Measurements from ENCODE around the gene TNS3. TPM values are rescaled to one million over a fixed set of nuclear protein-coding genes. Genes with fewer than 3 reads are reported as not detected.
"Not testable (repeated sequence)": the region's sequence is repeated elsewhere in the genome, so short reads cannot be mapped to it uniquely, and the experiment has no call there.

Gene TNS3
- total RNA-seq, 1 donor from 2014 or later: 120 TPM

- DNase-seq (ENCODE audit: low spot score, unreplicated experiment): no peak
- Mint-ChIP-seq H3K4me1 (ENCODE audit: low read depth) (peaks cover 10% of the 10 kb centered on the region), H3K4me3 (ENCODE audit: low read depth) (no peak overlapping the region), H3K27ac (peak overlapping the region; percentile 94), H3K27me3 (no peaks in the 10 kb centered on the region), H3K36me3 (ENCODE audit: insufficient read depth) (peaks cover 18% of the 10 kb centered on the region), H3K9me3 (ENCODE audit: low read depth) (peaks cover 14% of the 10 kb centered on the region)
- TF ChIP-seq, protein P1, sequence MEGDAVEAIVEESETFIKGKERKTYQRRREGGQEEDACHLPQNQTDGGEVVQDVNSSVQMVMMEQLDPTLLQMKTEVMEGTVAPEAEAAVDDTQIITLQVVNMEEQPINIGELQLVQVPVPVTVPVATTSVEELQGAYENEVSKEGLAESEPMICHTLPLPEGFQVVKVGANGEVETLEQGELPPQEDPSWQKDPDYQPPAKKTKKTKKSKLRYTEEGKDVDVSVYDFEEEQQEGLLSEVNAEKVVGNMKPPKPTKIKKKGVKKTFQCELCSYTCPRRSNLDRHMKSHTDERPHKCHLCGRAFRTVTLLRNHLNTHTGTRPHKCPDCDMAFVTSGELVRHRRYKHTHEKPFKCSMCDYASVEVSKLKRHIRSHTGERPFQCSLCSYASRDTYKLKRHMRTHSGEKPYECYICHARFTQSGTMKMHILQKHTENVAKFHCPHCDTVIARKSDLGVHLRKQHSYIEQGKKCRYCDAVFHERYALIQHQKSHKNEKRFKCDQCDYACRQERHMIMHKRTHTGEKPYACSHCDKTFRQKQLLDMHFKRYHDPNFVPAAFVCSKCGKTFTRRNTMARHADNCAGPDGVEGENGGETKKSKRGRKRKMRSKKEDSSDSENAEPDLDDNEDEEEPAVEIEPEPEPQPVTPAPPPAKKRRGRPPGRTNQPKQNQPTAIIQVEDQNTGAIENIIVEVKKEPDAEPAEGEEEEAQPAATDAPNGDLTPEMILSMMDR (IDR thresholded peaks at IDR 0.05; ENCODE audit: unreplicated experiment): no peak
Measured at GRCh38 chr7:47266799-47267198, 315.1 kb downstream of the TNS3 start.

DNA sequence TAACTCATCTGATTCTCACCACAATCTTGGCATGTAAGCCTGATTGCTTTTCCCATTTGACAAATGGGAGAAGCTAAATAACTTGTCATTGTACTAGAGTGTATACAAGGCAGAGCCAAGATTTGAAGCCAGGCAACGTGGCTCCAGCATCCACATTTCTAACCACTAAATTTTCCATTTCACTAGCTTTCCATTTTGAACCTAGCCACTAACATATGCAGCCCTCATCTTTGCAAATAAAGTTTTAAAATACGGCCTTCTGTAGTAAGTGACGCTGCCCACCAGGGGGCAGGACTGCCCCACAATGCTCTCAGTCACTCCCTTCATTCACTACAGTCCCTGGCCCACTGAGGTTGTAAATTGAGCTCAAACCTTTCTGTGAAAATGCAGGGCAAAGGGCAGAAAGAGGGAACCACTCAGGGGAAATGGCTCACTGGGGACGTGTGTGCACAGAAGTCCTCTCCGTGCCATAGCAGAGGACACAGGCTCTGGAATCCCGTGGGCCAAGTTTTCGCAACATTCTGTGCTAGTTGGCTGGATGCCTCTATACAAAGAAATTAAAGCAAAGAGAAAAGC is 315.7 kb downstream of the TNS3 start:
- Mint-ChIP-seq H3K27ac (peak overlapping the region; percentile 94), H3K27me3 (no peaks in the 10 kb centered on the region), H3K4me1 (ENCODE audit: low read depth) (peaks cover 10% of the 10 kb centered on the region), H3K36me3 (ENCODE audit: insufficient read depth) (peaks cover 14% of the 10 kb centered on the region), H3K4me3 (ENCODE audit: low read depth) (no peak overlapping the region), H3K9me3 (ENCODE audit: low read depth) (peaks cover 10% of the 10 kb centered on the region)
- TF ChIP-seq, protein P1 (IDR thresholded peaks at IDR 0.05; ENCODE audit: unreplicated experiment): peak; percentile 97
- peak; percentile 52 for DNase-seq (ENCODE audit: low spot score, unreplicated experiment)

DNA sequence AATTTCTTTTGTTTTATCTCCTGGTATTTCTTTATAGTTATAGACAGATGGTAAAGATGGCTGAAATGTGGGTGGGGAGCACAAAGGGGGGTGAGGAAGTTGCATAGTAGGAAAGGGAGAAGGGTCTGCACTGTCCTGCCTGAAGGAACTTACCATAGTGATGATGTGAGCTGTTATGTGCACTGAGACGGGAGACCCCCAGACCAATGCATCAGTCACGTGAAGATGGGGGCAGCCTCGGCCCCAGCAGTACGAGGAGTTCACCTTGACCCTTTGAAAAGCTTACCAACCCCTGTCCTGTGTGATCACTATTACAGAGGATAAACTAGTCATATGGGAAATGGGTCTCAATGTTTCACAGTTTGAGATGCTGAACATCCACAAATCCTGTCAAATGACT is 316.3 kb downstream of the TNS3 start:
- Mint-ChIP-seq H3K27ac (no peak overlapping the region), H3K4me3 (ENCODE audit: low read depth) (no peak overlapping the region), H3K4me1 (ENCODE audit: low read depth) (peaks cover 14% of the 10 kb centered on the region), H3K36me3 (ENCODE audit: insufficient read depth) (peaks cover 14% of the 10 kb centered on the region), H3K27me3 (no peaks in the 10 kb centered on the region), H3K9me3 (ENCODE audit: low read depth) (peaks cover 10% of the 10 kb centered on the region)
- TF ChIP-seq, protein P1 (IDR thresholded peaks at IDR 0.05; ENCODE audit: unreplicated experiment): no peak
- no peak for DNase-seq (ENCODE audit: low spot score, unreplicated experiment)

DNA sequence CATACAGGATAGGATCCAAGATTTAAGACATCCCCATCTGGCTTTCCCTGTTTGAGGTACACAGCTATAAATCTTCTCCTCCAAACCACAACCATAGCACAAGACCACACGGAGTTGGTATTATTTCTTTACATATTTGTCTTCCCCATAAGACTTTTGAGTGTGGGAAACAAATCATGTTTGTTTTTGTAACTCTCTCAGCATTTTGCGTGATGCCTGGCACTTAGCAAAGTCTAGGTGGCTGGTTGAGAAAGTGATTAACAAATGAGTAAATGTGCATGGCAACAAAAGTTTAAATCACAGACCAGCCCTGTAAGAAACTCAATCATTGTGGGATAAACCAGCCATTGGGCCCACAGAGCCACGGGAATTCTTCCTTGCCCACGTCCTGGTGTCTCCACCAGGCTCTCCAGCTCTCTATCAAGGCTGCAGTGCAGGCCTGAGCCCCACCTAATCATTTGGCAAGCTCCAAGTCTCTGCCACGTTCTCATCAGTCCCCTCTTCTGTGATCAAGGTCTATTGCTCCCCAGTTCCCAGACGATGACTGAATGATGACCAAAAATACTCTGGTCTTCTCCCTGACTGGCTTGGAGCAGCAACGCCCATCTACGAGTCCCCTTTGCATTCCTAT is 317.8 kb downstream of the TNS3 start:
- no peak for DNase-seq (ENCODE audit: low spot score, unreplicated experiment)
- Mint-ChIP-seq H3K4me3 (ENCODE audit: low read depth) (no peak overlapping the region), H3K27me3 (no peaks in the 10 kb centered on the region), H3K36me3 (ENCODE audit: insufficient read depth) (peaks cover 16% of the 10 kb centered on the region), H3K9me3 (ENCODE audit: low read depth) (peaks cover 10% of the 10 kb centered on the region), H3K27ac (no peak overlapping the region), H3K4me1 (ENCODE audit: low read depth) (peaks cover 14% of the 10 kb centered on the region)
- TF ChIP-seq, protein P1 (IDR thresholded peaks at IDR 0.05; ENCODE audit: unreplicated experiment): no peak

GRCh38 chr7:47262881-47263280 is 319.0 kb downstream of the TNS3 start:
- Mint-ChIP-seq H3K9me3 (ENCODE audit: low read depth) (peaks cover 5% of the 10 kb centered on the region), H3K27ac (no peak overlapping the region), H3K36me3 (ENCODE audit: insufficient read depth) (peaks cover 10% of the 10 kb centered on the region), H3K4me1 (ENCODE audit: low read depth) (peaks cover 14% of the 10 kb centered on the region), H3K27me3 (peaks cover 1% of the 10 kb centered on the region), H3K4me3 (ENCODE audit: low read depth) (no peak overlapping the region)
- DNase-seq (ENCODE audit: low spot score, unreplicated experiment): no peak
- TF ChIP-seq, protein P1 (IDR thresholded peaks at IDR 0.05; ENCODE audit: unreplicated experiment): no peak

GRCh38 chr7:47262160-47262559 is 319.8 kb downstream of the TNS3 start:
- not testable (repeated sequence) for DNase-seq (ENCODE audit: low spot score, unreplicated experiment); H3K9me3 Mint-ChIP-seq (ENCODE audit: low read depth); H3K27ac Mint-ChIP-seq; H3K36me3 Mint-ChIP-seq (ENCODE audit: insufficient read depth); H3K4me3 Mint-ChIP-seq (ENCODE audit: low read depth); H3K27me3 Mint-ChIP-seq
- peaks cover 14% of the 10 kb centered on the region for H3K4me1 Mint-ChIP-seq (ENCODE audit: low read depth)

All from progenitor cell of endocrine pancreas (in vitro differentiated cells).